Dermis microvascular lymphatic vessel endothelial cell (primary cell): Measurements from ENCODE around the gene GRIA1. TPM values are rescaled to one million over a fixed set of nuclear protein-coding genes. Genes with fewer than 3 reads are reported as not detected.
"Not testable (repeated sequence)": the region's sequence is repeated elsewhere in the genome, so short reads cannot be mapped to it uniquely, and the experiment has no call there.

Experiments used
- DNase-seq, 2 donors: peaks; one replicate each; pipeline versions ENCODE4 v3.0.0 to v3.0.0-alpha.2; 2010; ENCODE audit warnings: low read depth in 2 of 2
- total RNA-seq: library from RNA; depleted of rRNA; stranded (reverse); fragments of >200 nt; gene quantifications from 2 replicates; pipeline ENCODE4 v1.2.1, GENCODE V29; 2014

GRIA1 gene
- total RNA-seq, 1 donor from 2014 or later = not detected

DNA sequence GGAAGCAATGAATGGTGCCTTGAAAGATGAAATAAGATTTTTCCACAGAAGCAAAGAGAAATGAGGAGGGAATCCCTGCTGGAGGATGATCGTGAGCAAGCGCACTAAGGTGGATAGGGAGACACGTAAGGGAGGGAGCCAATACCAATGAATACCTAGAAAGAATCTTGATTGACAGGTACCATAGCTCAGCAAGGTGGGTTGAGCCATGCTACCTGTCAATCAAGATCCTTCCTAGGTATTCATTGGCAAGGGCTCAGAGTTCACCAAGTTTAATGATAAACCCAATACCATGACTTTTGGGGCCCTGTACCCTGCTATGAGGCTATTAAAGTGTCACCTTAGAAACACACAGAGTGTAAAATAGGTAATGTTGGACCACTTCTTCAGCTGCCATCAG lies 226.8 kb downstream of the GRIA1 start:
- DNase-seq = no peak

- no peak for DNase-seq
Measured at GRCh38 chr5:153718713-153719112, 228.2 kb downstream of the GRIA1 start.

- DNase-seq = no peak
Measured at GRCh38 chr5:153719324-153719723, 228.9 kb downstream of the GRIA1 start.

DNA sequence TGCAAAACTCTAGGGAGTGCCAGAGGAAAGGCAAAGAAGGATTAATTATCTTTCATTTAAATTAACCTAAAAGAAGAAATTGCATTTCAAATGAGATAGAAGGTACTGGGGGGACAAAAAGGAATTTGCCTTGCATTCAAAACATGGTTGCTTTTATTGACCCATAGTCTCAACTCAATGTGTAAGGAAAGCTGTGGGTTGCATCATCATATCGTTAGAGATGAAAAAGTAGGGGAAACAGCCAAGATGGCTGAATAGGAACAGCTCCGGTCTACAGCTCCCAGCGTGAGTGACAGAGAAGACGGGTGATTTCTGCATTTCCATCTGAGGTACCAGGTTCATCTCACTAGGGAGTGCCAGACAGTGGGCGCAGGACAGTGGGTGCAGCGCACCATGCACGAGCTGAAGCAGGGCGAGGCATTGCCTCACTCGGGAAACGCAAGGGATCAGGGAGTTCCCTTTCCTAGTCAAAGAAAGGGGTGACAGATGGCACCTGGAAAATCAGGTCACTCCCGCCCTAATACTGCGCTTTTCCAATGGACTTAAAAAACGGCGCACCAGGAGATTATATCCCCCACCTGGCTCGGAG lies 232.6 kb downstream of the GRIA1 start:
- DNase-seq = not testable (repeated sequence)

- no peak for DNase-seq
Measured at GRCh38 chr5:153742060-153742459, 251.6 kb downstream of the GRIA1 start.

DNA sequence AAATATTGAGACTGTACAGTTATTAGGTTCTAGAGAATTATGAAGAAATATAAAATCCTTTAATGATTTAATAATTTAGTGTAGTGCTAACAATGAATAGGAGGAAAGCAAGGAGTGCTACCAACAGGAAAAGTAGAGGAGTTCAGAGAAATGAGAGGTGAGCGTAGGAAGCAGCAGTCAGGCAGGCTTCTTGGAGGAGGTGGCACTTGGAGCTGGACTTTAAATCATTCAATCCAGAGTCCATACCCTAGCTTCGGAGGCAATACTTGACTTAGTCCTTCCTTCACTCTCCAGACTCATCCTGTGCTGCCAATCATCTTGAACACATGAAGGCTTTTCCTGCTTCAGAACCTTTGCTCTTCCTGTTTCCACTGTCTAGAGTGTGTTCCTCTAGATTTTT lies 254.3 kb downstream of the GRIA1 start:
- DNase-seq = no peak

GRCh38 chr5:153745778-153746395 lies 255.4 kb downstream of the GRIA1 start:
- peak in 1 of 2 donors; percentile 5 for DNase-seq

GRCh38 chr5:153746440-153746839 lies 256.0 kb downstream of the GRIA1 start:
- no peak for DNase-seq

GRCh38 chr5:153748823-153749222 lies 258.4 kb downstream of the GRIA1 start:
- no peak for DNase-seq

GRCh38 chr5:153749960-153750359 lies 259.5 kb downstream of the GRIA1 start:
- no peak for DNase-seq

GRCh38 chr5:153751251-153751650 lies 260.8 kb downstream of the GRIA1 start:
- no peak for DNase-seq

GRCh38 chr5:153752890-153753289 lies 262.4 kb downstream of the GRIA1 start:
- DNase-seq = no peak

DNA sequence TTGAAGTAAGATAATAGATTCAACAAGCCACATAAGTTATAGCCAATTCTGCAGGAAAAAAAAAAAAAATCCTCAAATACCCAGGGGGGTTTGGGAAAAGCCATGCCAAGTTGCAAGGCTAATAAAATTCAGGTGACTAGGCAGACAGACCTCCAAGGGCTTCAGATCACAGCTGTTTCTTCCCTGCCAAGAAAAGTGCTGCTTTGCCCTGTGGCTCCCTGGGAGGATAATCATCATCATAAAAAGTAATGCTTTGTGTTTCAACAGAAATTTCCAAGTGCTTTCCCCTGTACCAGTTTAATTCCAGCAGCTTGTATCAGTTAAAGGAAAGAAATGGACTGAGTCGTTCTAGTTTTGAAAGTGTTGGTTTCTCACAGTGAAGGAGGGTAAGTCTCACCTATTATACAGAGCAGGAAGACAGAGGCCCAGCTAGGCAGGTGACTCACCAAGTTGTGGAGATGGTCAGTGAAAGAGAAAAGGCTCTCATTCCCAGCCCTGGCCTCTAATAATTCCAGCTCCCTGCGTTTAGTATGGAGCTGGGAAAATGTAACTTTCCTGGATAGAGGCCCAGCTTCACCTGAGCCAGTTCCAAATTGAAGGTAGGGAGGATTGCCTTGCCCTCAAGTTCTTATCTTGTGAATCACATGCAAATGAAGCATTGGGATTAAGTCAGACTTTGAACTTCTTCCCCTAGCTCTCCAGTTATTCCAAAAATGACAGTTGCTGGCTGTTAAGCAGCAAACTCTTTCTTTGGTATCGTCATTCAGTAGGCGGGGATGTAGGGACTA lies 263.4 kb downstream of the GRIA1 start:
- DNase-seq = no peak

DNA sequence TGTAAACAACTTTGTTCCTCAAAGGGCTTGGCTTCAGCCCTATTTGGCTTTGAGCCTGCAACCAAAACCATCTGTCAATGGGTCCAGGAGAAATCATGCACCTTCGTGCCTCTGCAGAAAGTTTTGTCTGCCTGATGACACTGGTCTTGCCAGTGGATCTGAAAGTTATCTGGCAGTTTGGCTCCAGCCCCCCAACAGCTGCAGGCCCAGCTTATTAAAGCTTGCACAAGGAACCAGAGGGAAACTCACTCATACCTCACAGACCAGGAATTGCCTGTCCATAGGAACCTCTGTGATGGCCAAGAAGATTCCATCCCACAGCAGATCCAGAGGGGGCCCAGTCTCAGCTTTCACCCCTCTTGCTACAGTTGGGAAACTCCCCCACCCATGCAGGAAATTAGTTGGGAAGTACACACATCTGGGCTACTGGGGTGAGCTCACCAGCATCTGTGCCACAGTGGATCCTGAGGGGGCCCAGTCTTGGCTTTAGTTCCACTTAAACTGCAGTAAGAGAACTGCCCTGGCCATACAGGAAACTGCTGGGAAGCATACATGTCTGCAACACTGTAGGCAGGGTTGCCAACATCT lies 265.5 kb downstream of the GRIA1 start:
- no peak for DNase-seq

- DNase-seq = no peak
Measured at GRCh38 chr5:153756540-153756939, 266.1 kb downstream of the GRIA1 start.

DNA sequence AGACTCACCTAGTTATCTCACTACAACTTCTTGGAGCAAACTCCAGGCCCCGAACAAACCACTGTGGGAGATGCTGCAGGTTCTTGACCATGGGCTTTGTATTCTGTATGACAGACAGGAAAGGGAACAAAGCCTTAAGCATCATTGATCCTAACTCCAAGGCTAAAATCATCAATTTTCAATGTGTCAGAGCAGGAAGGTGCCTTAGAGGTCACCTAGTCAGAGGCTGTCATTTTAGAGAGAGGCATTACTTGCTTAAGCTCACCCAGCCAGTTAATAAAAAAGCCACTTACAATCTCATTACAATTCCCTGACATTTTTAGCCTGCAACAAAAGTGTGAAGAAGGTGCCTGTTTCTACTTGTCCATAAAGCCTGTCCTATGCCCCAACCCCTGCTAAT lies 275.5 kb downstream of the GRIA1 start:
- DNase-seq = no peak

- no peak for DNase-seq
Measured at GRCh38 chr5:153767221-153768188, 277.0 kb downstream of the GRIA1 start.

GRCh38 chr5:153770066-153770465 lies 279.6 kb downstream of the GRIA1 start:
- DNase-seq = no peak

- no peak for DNase-seq
Measured at GRCh38 chr5:153774686-153775085, 284.2 kb downstream of the GRIA1 start.

DNA sequence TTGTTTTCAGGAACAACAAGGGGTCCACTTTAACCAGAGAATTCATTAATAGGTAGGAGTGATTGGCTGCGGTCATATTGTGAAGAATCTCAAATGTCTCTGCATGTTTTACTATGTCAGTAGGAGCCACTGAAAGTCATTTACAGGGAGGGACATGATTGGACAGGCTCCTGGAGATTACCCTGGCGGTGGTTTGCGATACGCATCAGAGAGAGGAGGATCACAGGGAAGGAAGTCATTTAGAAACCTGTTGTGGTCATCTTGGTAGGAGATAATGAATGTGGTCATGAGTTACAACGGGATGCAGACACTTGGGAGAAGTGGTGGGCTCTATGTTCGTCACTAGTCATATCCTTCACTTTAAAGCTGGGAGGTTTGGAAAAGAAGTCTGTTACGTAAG lies 285.5 kb downstream of the GRIA1 start:
- DNase-seq = no peak
